ENCODE results near the gene RBMS3.

RBMS3 gene

GRCh38 chr3:29695643-29696198, 414.9 kb downstream of the RBMS3 start:
- peak in 1 of 2 experiments; percentile 54 for DNase-seq

- no peak for DNase-seq
These were observed 415.4 kb downstream of the RBMS3 start for GRCh38 chr3:29696311-29696710.

- no peak for DNase-seq
These were observed 417.1 kb downstream of the RBMS3 start for GRCh38 chr3:29697989-29698388.

GRCh38 chr3:29700256-29700655, 419.4 kb downstream of the RBMS3 start:
- no peak for DNase-seq

- DNase-seq = no peak
These were observed 420.6 kb downstream of the RBMS3 start for GRCh38 chr3:29701326-29701983.

- no peak for DNase-seq
These were observed 425.3 kb downstream of the RBMS3 start for GRCh38 chr3:29705906-29706844.

- no peak for DNase-seq
These were observed 428.0 kb downstream of the RBMS3 start for GRCh38 chr3:29708884-29709283.

GRCh38 chr3:29711255-29711771, 430.4 kb downstream of the RBMS3 start:
- DNase-seq = no peak

- DNase-seq = no peak
These were observed 435.3 kb downstream of the RBMS3 start for GRCh38 chr3:29716213-29716612.

- DNase-seq = no peak
These were observed 437.8 kb downstream of the RBMS3 start for GRCh38 chr3:29718661-29719065.

- no peak for DNase-seq
These were observed 439.8 kb downstream of the RBMS3 start for GRCh38 chr3:29720665-29721064.

GRCh38 chr3:29721789-29722188, 440.9 kb downstream of the RBMS3 start:
- no peak for DNase-seq

- no peak for DNase-seq
These were observed 450.2 kb downstream of the RBMS3 start for GRCh38 chr3:29731050-29731449.

- DNase-seq = no peak
These were observed 460.4 kb downstream of the RBMS3 start for GRCh38 chr3:29741231-29741630.

- DNase-seq = no peak
These were observed 464.5 kb downstream of the RBMS3 start for GRCh38 chr3:29745232-29745870.

- DNase-seq = no peak
These were observed 465.4 kb downstream of the RBMS3 start for GRCh38 chr3:29746163-29746760.

- no peak for DNase-seq
These were observed 467.1 kb downstream of the RBMS3 start for GRCh38 chr3:29747991-29748390.

GRCh38 chr3:29751647-29752314, 470.9 kb downstream of the RBMS3 start:
- DNase-seq = no peak

- no peak for DNase-seq
These were observed 473.5 kb downstream of the RBMS3 start for GRCh38 chr3:29754346-29754745.

GRCh38 chr3:29755416-29755815, 474.5 kb downstream of the RBMS3 start:
- no peak for DNase-seq

GRCh38 chr3:29757054-29757777, 476.3 kb downstream of the RBMS3 start:
- peak; percentile 26 to 38 for DNase-seq

- DNase-seq = no peak
These were observed 477.2 kb downstream of the RBMS3 start for GRCh38 chr3:29758108-29758433.
